Fibroblast of lung (primary cell): ENCODE measurements around the gene ADAMTS19. TPM values are rescaled to one million over a fixed set of nuclear protein-coding genes. Genes with fewer than 3 reads are reported as not detected.

ENCODE experiments used
- DNase-seq, 2 donors: peaks; one replicate each; pipeline versions ENCODE4 v3.0.0 to v3.0.0-alpha.2; 2010; ENCODE audit warnings: low read depth in 2 of 2
- H2AFZ ChIP-seq: 2 replicates; pipeline ENCODE4 v1.5.1; 2012; ENCODE audit warnings: low read length, control low read depth, inconsistent platforms
- H3K27ac ChIP-seq: 2 replicates; pipeline ENCODE4 v1.5.1; 2011; ENCODE audit warnings: low read length, control low read depth; ENCODE audit not compliant: insufficient read depth
- H3K27me3 ChIP-seq: 2 replicates; pipeline ENCODE4 v1.5.1; 2011; ENCODE audit warnings: mild to moderate bottlenecking, low read length; ENCODE audit not compliant: control insufficient read depth, insufficient read depth
- H3K36me3 ChIP-seq: 2 replicates; pipeline ENCODE4 v1.5.1; 2011; ENCODE audit warnings: low read length; ENCODE audit not compliant: control insufficient read depth, insufficient read depth
- H3K4me1 ChIP-seq: 2 replicates; pipeline ENCODE4 v1.5.1; 2011; ENCODE audit warnings: low read length; ENCODE audit not compliant: control insufficient read depth, insufficient read depth; ENCODE audit errors: extremely low read depth
- H3K4me2 ChIP-seq: 2 replicates; pipeline ENCODE4 v1.5.1; 2011; ENCODE audit warnings: low read length, control low read depth; ENCODE audit not compliant: insufficient read depth; ENCODE audit errors: extremely low read depth
- H3K4me3 ChIP-seq, 4 experiments: fragments of 200-600 bp in 1 of 4; sonication (generic) in 1 of 4; replicated peaks in 1 of 4; 2 replicates each; pipeline ENCODE4 v1.5.1; 2011 to 2016; ENCODE audit warnings: low read length in 4 of 4, low read depth in 3 of 4, mild to moderate bottlenecking in 3 of 4, control low read depth in 2 of 4, inconsistent platforms in 1 of 4, mixed read lengths in 1 of 4; ENCODE audit not compliant: insufficient read depth in 1 of 4; ENCODE audit errors: control extremely low read depth in 1 of 4
- H3K79me2 ChIP-seq: 2 replicates; pipeline ENCODE4 v1.5.1; 2012; ENCODE audit warnings: mild to moderate bottlenecking, low read length, inconsistent platforms; ENCODE audit not compliant: control insufficient read depth, insufficient read depth
- H3K9ac ChIP-seq: 2 replicates; pipeline ENCODE4 v1.5.1; 2011; ENCODE audit warnings: mild to moderate bottlenecking, low read length, control low read depth; ENCODE audit not compliant: insufficient read depth
- H3K9me3 ChIP-seq: 2 replicates; pipeline ENCODE4 v1.5.1; 2012; ENCODE audit warnings: low read depth, low read length; ENCODE audit not compliant: control insufficient read depth, insufficient read depth
- H4K20me1 ChIP-seq: 2 replicates; pipeline ENCODE4 v1.5.1; 2011; ENCODE audit warnings: low read length; ENCODE audit not compliant: control insufficient read depth, insufficient read depth; ENCODE audit errors: extremely low read depth
- EZH2 ChIP-seq: IDR thresholded peaks from 2 replicates; pipeline ENCODE4 v1.5.1; 2012; ENCODE audit warnings: low read length, control low read depth, mild to moderate bottlenecking; ENCODE audit errors: missing control alignments
- polyA plus RNA-seq, 2 donors: library from polyadenylated mRNA; depleted of rRNA in 1 of 2; stranded (reverse) in 1 of 2; unstranded in 1 of 2; fragments of >200 nt; gene quantifications; 2 replicates each; pipeline ENCODE4 v1.2.1, GENCODE V29; 2011 to 2012; ENCODE audit warnings: missing spikeins in 1 of 2
- total RNA-seq: library from RNA; depleted of rRNA; stranded (reverse); fragments of >200 nt; gene quantifications from 2 replicates; pipeline ENCODE4 v1.2.1, GENCODE V29; 2014
- TF ChIP-seq, protein P1 (sequence below), 2 donors: IDR thresholded peaks in 1 of 2; conservative IDR thresholded peaks in 1 of 2; 1 replicate in 1 of 2; 2 replicates in 1 of 2; pipeline ENCODE4 v1.5.1; 2011 to 2012; ENCODE audit warnings: low read length in 2 of 2, control low read depth in 1 of 2, inconsistent platforms in 1 of 2, low read depth in 1 of 2, mild to moderate bottlenecking in 1 of 2

Gene ADAMTS19
- total and polyA plus RNA-seq, 2 donors (not counting 1 experiment from before 2014, with no cell fraction given) = 0.09 to 0.33 TPM

DNA sequence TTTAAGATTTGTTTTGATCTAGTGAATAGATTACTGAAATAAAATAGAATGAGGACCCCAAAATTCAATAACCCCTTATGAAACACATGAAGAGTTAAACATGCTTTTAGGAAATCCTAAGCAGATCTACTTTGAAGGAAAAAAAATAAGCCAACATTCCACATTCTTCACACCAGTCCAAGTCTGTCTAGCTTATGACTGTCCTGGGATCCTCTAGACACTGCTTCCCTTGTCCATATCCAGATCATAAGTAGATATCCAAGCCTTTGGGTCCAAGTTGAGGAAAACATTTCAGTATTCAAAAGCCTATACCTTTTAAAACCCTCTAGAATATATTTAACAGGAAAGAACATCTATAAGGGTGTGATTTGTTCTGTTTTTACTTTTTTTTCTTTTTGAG, 228.9 kb downstream of the ADAMTS19 start:
- Histone ChIP-seq H3K79me2 (no peaks in the 10 kb centered on the region), H3K36me3 (no peaks in the 10 kb centered on the region), H3K27ac (no peak overlapping the region), H3K27me3 (no peaks in the 10 kb centered on the region), H4K20me1 (no peaks in the 10 kb centered on the region), H3K9me3 (no peaks in the 10 kb centered on the region), H3K9ac (no peak overlapping the region), H3K4me2 (no peak overlapping the region), H3K4me1 (no peaks in the 10 kb centered on the region), H3K4me3 (no peak overlapping the region), H2AFZ (no peak overlapping the region)
- no peak for DNase-seq
- no peak for TF ChIP-seq EZH2
- TF ChIP-seq, protein P1, sequence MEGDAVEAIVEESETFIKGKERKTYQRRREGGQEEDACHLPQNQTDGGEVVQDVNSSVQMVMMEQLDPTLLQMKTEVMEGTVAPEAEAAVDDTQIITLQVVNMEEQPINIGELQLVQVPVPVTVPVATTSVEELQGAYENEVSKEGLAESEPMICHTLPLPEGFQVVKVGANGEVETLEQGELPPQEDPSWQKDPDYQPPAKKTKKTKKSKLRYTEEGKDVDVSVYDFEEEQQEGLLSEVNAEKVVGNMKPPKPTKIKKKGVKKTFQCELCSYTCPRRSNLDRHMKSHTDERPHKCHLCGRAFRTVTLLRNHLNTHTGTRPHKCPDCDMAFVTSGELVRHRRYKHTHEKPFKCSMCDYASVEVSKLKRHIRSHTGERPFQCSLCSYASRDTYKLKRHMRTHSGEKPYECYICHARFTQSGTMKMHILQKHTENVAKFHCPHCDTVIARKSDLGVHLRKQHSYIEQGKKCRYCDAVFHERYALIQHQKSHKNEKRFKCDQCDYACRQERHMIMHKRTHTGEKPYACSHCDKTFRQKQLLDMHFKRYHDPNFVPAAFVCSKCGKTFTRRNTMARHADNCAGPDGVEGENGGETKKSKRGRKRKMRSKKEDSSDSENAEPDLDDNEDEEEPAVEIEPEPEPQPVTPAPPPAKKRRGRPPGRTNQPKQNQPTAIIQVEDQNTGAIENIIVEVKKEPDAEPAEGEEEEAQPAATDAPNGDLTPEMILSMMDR (conservative IDR thresholded peaks at IDR 0.05 in 1 of 2, IDR thresholded peaks at IDR 0.05 in 1 of 2; ENCODE audit: low read depth in 1 of 2, low read length in 2 of 2) = no peak

DNA sequence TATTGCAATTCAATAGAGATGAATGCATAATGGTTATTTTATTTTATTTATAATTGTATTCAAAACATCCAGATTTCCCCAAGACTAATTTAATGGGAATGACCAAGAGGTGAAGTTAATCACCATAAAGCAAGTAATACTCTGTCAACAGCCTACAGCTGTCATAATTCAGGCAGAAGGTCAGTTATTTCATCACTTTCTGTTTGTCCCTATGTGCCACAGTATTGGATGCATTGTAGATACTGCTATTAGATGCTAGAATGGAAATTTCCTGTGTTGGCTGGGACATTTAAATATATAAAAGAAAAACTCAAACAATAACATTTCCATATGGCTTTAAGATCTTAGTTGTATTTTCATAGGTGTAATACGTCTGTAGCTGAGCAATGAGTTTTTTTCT, 231.1 kb downstream of the ADAMTS19 start:
- Histone ChIP-seq H3K9ac (no peak overlapping the region), H3K4me1 (no peaks in the 10 kb centered on the region), H3K4me2 (no peak overlapping the region), H3K79me2 (no peaks in the 10 kb centered on the region), H3K9me3 (no peaks in the 10 kb centered on the region), H2AFZ (no peak overlapping the region), H3K27me3 (no peaks in the 10 kb centered on the region), H3K27ac (no peak overlapping the region), H3K4me3 (no peak overlapping the region), H3K36me3 (no peaks in the 10 kb centered on the region), H4K20me1 (no peaks in the 10 kb centered on the region)
- DNase-seq = no peak
- TF ChIP-seq, protein P1 (conservative IDR thresholded peaks at IDR 0.05 in 1 of 2, IDR thresholded peaks at IDR 0.05 in 1 of 2; ENCODE audit: low read depth in 1 of 2, low read length in 2 of 2) = no peak
- TF ChIP-seq EZH2 = no peak

DNA sequence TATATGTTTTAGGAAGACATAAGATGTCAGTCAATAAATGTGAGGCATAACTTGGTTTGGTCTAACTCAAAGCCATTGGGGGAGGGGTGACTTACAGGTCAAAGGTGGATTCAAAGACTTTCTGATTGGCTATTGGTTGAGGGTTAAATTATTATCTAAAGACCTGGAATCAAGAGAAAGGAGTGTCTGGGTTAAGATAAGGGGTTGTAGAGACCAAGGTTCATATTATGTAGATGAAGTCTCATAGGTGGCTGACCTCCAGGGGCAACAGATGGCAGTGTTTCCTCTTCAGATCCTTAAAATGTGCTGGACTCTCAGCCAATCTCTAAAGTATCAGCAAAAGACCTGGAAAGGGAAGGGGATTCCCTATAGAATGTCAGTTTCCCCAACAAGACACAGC, 236.5 kb downstream of the ADAMTS19 start:
- Histone ChIP-seq H3K9ac (no peak overlapping the region), H2AFZ (no peak overlapping the region), H3K27me3 (no peaks in the 10 kb centered on the region), H3K4me3 (no peak overlapping the region), H3K27ac (no peak overlapping the region), H3K9me3 (no peaks in the 10 kb centered on the region), H3K4me1 (no peaks in the 10 kb centered on the region), H3K4me2 (no peak overlapping the region), H3K79me2 (no peaks in the 10 kb centered on the region), H3K36me3 (no peaks in the 10 kb centered on the region), H4K20me1 (no peaks in the 10 kb centered on the region)
- DNase-seq = no peak
- TF ChIP-seq, protein P1 (conservative IDR thresholded peaks at IDR 0.05 in 1 of 2, IDR thresholded peaks at IDR 0.05 in 1 of 2; ENCODE audit: low read depth in 1 of 2, low read length in 2 of 2) = no peak
- TF ChIP-seq EZH2 = no peak
